ENCODE results near the gene RYR3. TPM values are rescaled to one million over a fixed set of nuclear protein-coding genes. Genes with fewer than 3 reads are reported as not detected.

RYR3 gene
- total RNA-seq, 1 experiment from 2014 or later, result 0.66 TPM

DNA sequence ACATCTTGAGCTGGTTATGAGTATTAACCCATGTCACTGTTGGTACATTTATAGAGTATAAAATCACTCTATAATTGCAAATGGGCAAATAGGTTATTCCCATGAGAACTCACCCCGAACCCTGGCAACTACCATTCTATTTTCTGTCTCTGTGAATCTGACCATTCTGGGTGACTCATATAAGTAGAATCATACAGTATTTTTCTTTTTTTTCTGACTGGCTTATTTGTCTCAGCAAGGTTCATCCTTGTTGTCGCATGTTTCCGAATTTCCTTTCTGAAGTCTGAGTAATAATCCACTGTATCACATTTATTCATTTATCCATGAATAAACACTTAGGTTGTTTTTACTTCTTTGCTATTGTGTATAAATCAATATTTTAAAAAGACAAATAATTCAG lies 597.6 kb downstream of the RYR3 start:
- no peaks in the 10 kb centered on the region for H3K36me3 Mint-ChIP-seq (ENCODE audit: insufficient read depth, unreplicated experiment)
- POLR2A ChIA-PET, result no interaction called here

DNA sequence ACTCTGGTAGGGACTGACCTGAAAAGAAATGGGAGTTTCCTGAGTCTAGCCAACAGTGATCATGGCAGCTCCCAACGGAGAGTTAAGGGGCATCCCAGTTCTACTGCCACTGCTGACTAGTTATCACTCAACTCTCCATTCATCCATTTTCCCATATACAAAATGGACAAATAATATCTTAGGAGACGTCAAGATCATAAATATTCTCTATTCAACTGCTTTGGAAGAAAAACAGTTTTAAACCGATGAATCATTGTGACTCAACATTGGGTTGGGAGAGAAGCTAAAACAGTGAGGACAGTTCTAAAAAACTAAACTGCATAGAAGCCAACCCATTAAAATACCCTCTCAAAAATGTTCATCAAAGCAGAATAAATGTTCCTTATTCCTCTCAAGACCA lies 600.0 kb downstream of the RYR3 start:
- BruUV-seq (replicated peaks), result no TSS peak
- Mint-ChIP-seq H3K9me3 (ENCODE audit: unreplicated experiment) (no peaks in the 10 kb centered on the region), H3K4me1 (ENCODE audit: low read depth, unreplicated experiment) (peaks cover under 1% of the 10 kb centered on the region), H3K27me3 (ENCODE audit: insufficient read depth, unreplicated experiment) (no peaks in the 10 kb centered on the region), H3K36me3 (ENCODE audit: insufficient read depth, unreplicated experiment) (no peaks in the 10 kb centered on the region), H3K27ac (ENCODE audit: unreplicated experiment) (no peak overlapping the region), H3K4me3 (ENCODE audit: unreplicated experiment) (no peak overlapping the region)
- intact Hi-C loops (cut with micrococcal nuclease; ENCODE audit: unreplicated experiment), result no loop called here
- no peaks in the 10 kb centered on the region for H3K9me3 ChIP-seq
- CTCF ChIA-PET, result no interaction called here
- POLR2A ChIA-PET, result no interaction called here
- no peaks in the 10 kb centered on the region for H3K36me3 ChIP-seq (ENCODE audit: control insufficient read depth, insufficient read depth, low read length)
- H3K4me1 ChIP-seq, result no peaks in the 10 kb centered on the region
- DNase-seq, result no peak
- H3K27me3 ChIP-seq (replicated peaks; ENCODE audit: control insufficient read depth, insufficient read depth, low read length), result no peaks in the 10 kb centered on the region
- no peak overlapping the region for H3K4me3 ChIP-seq (ENCODE audit: low read depth, low read length)
- TF ChIP-seq, protein P1, sequence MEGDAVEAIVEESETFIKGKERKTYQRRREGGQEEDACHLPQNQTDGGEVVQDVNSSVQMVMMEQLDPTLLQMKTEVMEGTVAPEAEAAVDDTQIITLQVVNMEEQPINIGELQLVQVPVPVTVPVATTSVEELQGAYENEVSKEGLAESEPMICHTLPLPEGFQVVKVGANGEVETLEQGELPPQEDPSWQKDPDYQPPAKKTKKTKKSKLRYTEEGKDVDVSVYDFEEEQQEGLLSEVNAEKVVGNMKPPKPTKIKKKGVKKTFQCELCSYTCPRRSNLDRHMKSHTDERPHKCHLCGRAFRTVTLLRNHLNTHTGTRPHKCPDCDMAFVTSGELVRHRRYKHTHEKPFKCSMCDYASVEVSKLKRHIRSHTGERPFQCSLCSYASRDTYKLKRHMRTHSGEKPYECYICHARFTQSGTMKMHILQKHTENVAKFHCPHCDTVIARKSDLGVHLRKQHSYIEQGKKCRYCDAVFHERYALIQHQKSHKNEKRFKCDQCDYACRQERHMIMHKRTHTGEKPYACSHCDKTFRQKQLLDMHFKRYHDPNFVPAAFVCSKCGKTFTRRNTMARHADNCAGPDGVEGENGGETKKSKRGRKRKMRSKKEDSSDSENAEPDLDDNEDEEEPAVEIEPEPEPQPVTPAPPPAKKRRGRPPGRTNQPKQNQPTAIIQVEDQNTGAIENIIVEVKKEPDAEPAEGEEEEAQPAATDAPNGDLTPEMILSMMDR (IDR thresholded peaks at IDR 0.05; ENCODE audit: insufficient read depth in 1 of 2, low read depth in 1 of 2, low read length in 1 of 2, severe bottlenecking in 1 of 2, unreplicated experiment in 1 of 2), result no peak

More for the DNA sequence above, 597.6 kb downstream of the RYR3 start:
- no peaks in the 10 kb centered on the region for H3K4me1 ChIP-seq
- no TSS peak for BruUV-seq (replicated peaks)
- H3K27ac Mint-ChIP-seq (ENCODE audit: unreplicated experiment), result no peak overlapping the region
- H3K27me3 Mint-ChIP-seq (ENCODE audit: insufficient read depth, unreplicated experiment), result no peaks in the 10 kb centered on the region
- TF ChIP-seq, protein P1 (IDR thresholded peaks at IDR 0.05; ENCODE audit: insufficient read depth in 1 of 2, low read depth in 1 of 2, low read length in 1 of 2, severe bottlenecking in 1 of 2, unreplicated experiment in 1 of 2), result no peak
- intact Hi-C loops (cut with micrococcal nuclease; ENCODE audit: unreplicated experiment), result no loop called here
- CTCF ChIA-PET, result no interaction called here
- H3K9me3 ChIP-seq, result no peaks in the 10 kb centered on the region
- H3K27me3 ChIP-seq (replicated peaks; ENCODE audit: control insufficient read depth, insufficient read depth, low read length), result no peaks in the 10 kb centered on the region
- H3K4me1 Mint-ChIP-seq (ENCODE audit: low read depth, unreplicated experiment), result no peaks in the 10 kb centered on the region
- H3K9me3 Mint-ChIP-seq (ENCODE audit: unreplicated experiment), result no peaks in the 10 kb centered on the region
- no peak overlapping the region for H3K4me3 Mint-ChIP-seq (ENCODE audit: unreplicated experiment)
- no peaks in the 10 kb centered on the region for H3K36me3 ChIP-seq (ENCODE audit: control insufficient read depth, insufficient read depth, low read length)
- H3K4me3 ChIP-seq (ENCODE audit: low read depth, low read length), result no peak overlapping the region
- DNase-seq, result no peak

DNA sequence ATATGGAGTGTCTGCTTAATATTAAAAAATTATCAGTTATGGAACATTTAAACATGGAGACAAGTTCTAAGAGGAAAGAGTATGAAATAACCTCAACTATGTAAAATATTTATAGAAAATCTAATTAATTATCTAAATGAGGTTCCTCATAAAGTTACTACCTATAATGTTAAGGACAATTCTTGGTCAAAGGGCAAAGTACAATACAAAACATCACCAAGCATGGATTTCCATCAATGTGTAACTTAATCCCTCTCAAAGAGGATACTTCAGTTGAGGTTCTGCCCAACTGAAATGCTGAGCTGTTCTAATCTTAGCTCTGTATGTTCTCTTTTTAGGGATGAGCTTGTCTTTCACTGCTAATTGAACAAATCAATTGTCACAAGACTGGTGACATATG lies 601.6 kb downstream of the RYR3 start:
- Mint-ChIP-seq H3K27ac (ENCODE audit: unreplicated experiment) (no peak overlapping the region), H3K9me3 (ENCODE audit: unreplicated experiment) (no peaks in the 10 kb centered on the region), H3K36me3 (ENCODE audit: insufficient read depth, unreplicated experiment) (no peaks in the 10 kb centered on the region), H3K27me3 (ENCODE audit: insufficient read depth, unreplicated experiment) (no peaks in the 10 kb centered on the region), H3K4me3 (ENCODE audit: unreplicated experiment) (no peak overlapping the region), H3K4me1 (ENCODE audit: low read depth, unreplicated experiment) (peaks cover 6% of the 10 kb centered on the region)
- no peaks in the 10 kb centered on the region for H3K4me1 ChIP-seq
- CTCF ChIA-PET, result no interaction called here
- no peak for DNase-seq
- no peak overlapping the region for H3K4me3 ChIP-seq (ENCODE audit: low read depth, low read length)
- H3K36me3 ChIP-seq (ENCODE audit: control insufficient read depth, insufficient read depth, low read length), result no peaks in the 10 kb centered on the region
- intact Hi-C loops (cut with micrococcal nuclease; ENCODE audit: unreplicated experiment), result no loop called here
- TF ChIP-seq, protein P1 (IDR thresholded peaks at IDR 0.05; ENCODE audit: insufficient read depth in 1 of 2, low read depth in 1 of 2, low read length in 1 of 2, severe bottlenecking in 1 of 2, unreplicated experiment in 1 of 2), result no peak
- no peaks in the 10 kb centered on the region for H3K27me3 ChIP-seq (replicated peaks; ENCODE audit: control insufficient read depth, insufficient read depth, low read length)
- BruUV-seq (replicated peaks), result no TSS peak
- POLR2A ChIA-PET, result no interaction called here
- H3K9me3 ChIP-seq, result no peaks in the 10 kb centered on the region
